CD4-positive, alpha-beta T cell (primary cell): ENCODE measurements around the gene ZNF714. TPM values are rescaled to one million over a fixed set of nuclear protein-coding genes. Genes with fewer than 3 reads are reported as not detected.
A peak's percentile ranks its signal among the peaks of the same experiment; 100 is the strongest.

Experiments
- ATAC-seq: fragments of 200-7000 bp; cut with Tn5 transposase; one replicate; pipeline ENCODE4 v1.10.0; 2022; ENCODE audit warnings: mild to moderate bottlenecking; ENCODE audit not compliant: poor library complexity
- CTCF ChIA-PET: fragments of 350-600 bp; sonication (Branson Sonifier 250); formaldehyde crosslinking; loops from one replicate; lab custom pipeline; 2021; ENCODE audit warnings: antibody characterized with exemption, inconsistent platforms; lab: Charles Lee
- POLR2A ChIA-PET: fragments of 350-600 bp; sonication (Branson Sonifier 250); formaldehyde crosslinking; loops from one replicate; lab custom pipeline; 2021; ENCODE audit warnings: antibody characterized with exemption, inconsistent platforms; lab: Charles Lee
- DNase-seq, 14 experiments: peaks; one replicate each; pipeline ENCODE4 v3.0.0-alpha.2; 2013 to 2020; ENCODE audit warnings: mixed read lengths in 2 of 14
- H3K27ac ChIP-seq, 2 donors: one replicate each; pipeline versions ENCODE4 v1.5.1 to v1.7.0; 2013; ENCODE audit warnings: low read length in 2 of 2, low read depth in 1 of 2, mild to moderate bottlenecking in 1 of 2
- H3K27me3 ChIP-seq, 2 experiments: 1 replicate in 1 of 2; 2 replicates in 1 of 2; pipeline versions ENCODE4 v1.6.1 to v1.7.0; 2013; ENCODE audit warnings: low read length in 2 of 2, control low read depth in 1 of 2, mild to moderate bottlenecking in 1 of 2, moderate library complexity in 1 of 2; ENCODE audit not compliant: insufficient read depth in 2 of 2, control insufficient read depth in 1 of 2
- H3K36me3 ChIP-seq: one replicate; pipeline ENCODE4 v1.6.1; 2013; ENCODE audit warnings: low read length, control low read depth; ENCODE audit not compliant: insufficient read depth
- H3K4me1 ChIP-seq: one replicate; pipeline ENCODE4 v1.6.1; 2013; ENCODE audit warnings: low read length, control low read depth; ENCODE audit not compliant: insufficient read depth
- H3K4me3 ChIP-seq: one replicate; pipeline ENCODE4 v1.5.1; 2013; ENCODE audit warnings: mild to moderate bottlenecking, low read length, moderate library complexity
- H3K9me3 ChIP-seq, 2 experiments: 1 replicate in 1 of 2; 2 replicates in 1 of 2; pipeline versions ENCODE4 v1.6.1 to v1.7.0; 2013; ENCODE audit warnings: low read length in 2 of 2, mild to moderate bottlenecking in 2 of 2, control low read depth in 1 of 2, moderate library complexity in 1 of 2; ENCODE audit not compliant: control insufficient read depth in 1 of 2, insufficient read depth in 1 of 2
- H3K27ac Mint-ChIP-seq: one replicate; pipeline ENCODE4 v1.8.0; 2020; ENCODE audit warnings: mixed read lengths
- H3K27me3 Mint-ChIP-seq: one replicate; pipeline ENCODE4 v1.8.0; 2021; ENCODE audit warnings: mixed read lengths
- H3K36me3 Mint-ChIP-seq: one replicate; pipeline ENCODE4 v1.8.0; 2021; ENCODE audit warnings: low read depth, mixed read lengths
- H3K4me1 Mint-ChIP-seq: one replicate; pipeline ENCODE4 v1.8.0; 2021; ENCODE audit warnings: low read depth, mixed read lengths
- H3K4me3 Mint-ChIP-seq: one replicate; pipeline ENCODE4 v1.8.0; 2020; ENCODE audit warnings: mild to moderate bottlenecking, mixed read lengths
- H3K9me3 Mint-ChIP-seq: one replicate; pipeline ENCODE4 v1.8.0; 2020; ENCODE audit warnings: mixed read lengths
- CTCF ChIP-seq: fragments of 200-600 bp; IDR thresholded peaks from one replicate; pipeline ENCODE4 v1.8.0; 2022; ENCODE audit warnings: antibody characterized with exemption, mild to moderate bottlenecking
- intact Hi-C, 2 experiments: fragments of 100-400 bp; cut with DNase I in 1 of 2; cut with micrococcal nuclease in 1 of 2; formaldehyde crosslinking; loops; one replicate each; pipeline versions ENCODE4 v1.15.1 to v1.9.0; 2023 to 2025; cut with DNase I, micrococcal nuclease
- total RNA-seq, 174 experiments: library from RNA in 2 of 174; stranded (reverse) in 2 of 174; gene quantifications; one replicate each; pipeline ENCODE4 v1.2.3 and lab custom pipeline; 2021 to 2026

The ZNF714 gene
- total RNA-seq, 2 experiments from 2014 or later = 8.0 to 10.0 TPM

- CTCF ChIA-PET = no interaction called here
Measured at GRCh38 chr19:21084343-21084742, 2.3 kb downstream of the ZNF714 start.

GRCh38 chr19:21087871-21088270 lies 5.9 kb downstream of the ZNF714 start:
- no peak overlapping the region for H3K27ac ChIP-seq
- H3K27me3 Mint-ChIP-seq = no peaks in the 10 kb centered on the region
- no peaks in the 10 kb centered on the region for H3K9me3 Mint-ChIP-seq
- no peaks in the 10 kb centered on the region for H3K27me3 ChIP-seq
- H3K4me1 Mint-ChIP-seq = no peaks in the 10 kb centered on the region
- H3K4me3 ChIP-seq = no peak overlapping the region
- ATAC-seq (no peak), DNase-seq (no peak)
- ChIA-PET POLR2A (no interaction called here), CTCF (no interaction called here)
- no peaks in the 10 kb centered on the region for H3K36me3 ChIP-seq
- H3K9me3 ChIP-seq = no peaks in the 10 kb centered on the region
- peaks cover 4% of the 10 kb centered on the region for H3K4me1 ChIP-seq
- no peak overlapping the region for H3K27ac Mint-ChIP-seq
- intact Hi-C loops = loop anchor here in 1 of 2 experiments (2.0 kb wide), 1 partner anchor 63 kb away; no protein-coding TSS in a partner anchor
- TF ChIP-seq CTCF = no peak
- no peak overlapping the region for H3K4me3 Mint-ChIP-seq
- peaks cover 23% of the 10 kb centered on the region for H3K36me3 Mint-ChIP-seq

More at GRCh38 chr19:21084343-21084742, 2.3 kb downstream of the ZNF714 start:
- Mint-ChIP-seq H3K4me1 (peaks cover 4% of the 10 kb centered on the region), H3K27me3 (no peaks in the 10 kb centered on the region), H3K9me3 (no peaks in the 10 kb centered on the region), H3K27ac (no peak overlapping the region), H3K4me3 (peak overlapping the region; percentile 20), H3K36me3 (peaks cover 35% of the 10 kb centered on the region)
- ATAC-seq = no peak
- intact Hi-C loops = loop anchor here (2.0 to 5.0 kb wide), 2 partner anchors 60 to 62 kb away; partner anchors contain the start of gene ZNF430 (in 2 of the 2)
- no peak overlapping the region for H3K4me3 ChIP-seq
- H3K9me3 ChIP-seq = no peaks in the 10 kb centered on the region
- POLR2A ChIA-PET = interaction anchor here (3.5 kb wide), 1 partner anchor 64 kb away, joined by 17 read pairs; the partner anchor contains the start of gene ZNF430
- H3K4me1 ChIP-seq = peaks cover 10% of the 10 kb centered on the region
- no peak for DNase-seq
- H3K36me3 ChIP-seq = no peaks in the 10 kb centered on the region
- no peak overlapping the region for H3K27ac ChIP-seq
- TF ChIP-seq CTCF = no peak
- H3K27me3 ChIP-seq = no peaks in the 10 kb centered on the region

- H3K27me3 ChIP-seq = no peaks in the 10 kb centered on the region
- H3K27ac ChIP-seq = no peak overlapping the region
- H3K36me3 ChIP-seq = no peaks in the 10 kb centered on the region
- CTCF ChIA-PET = no interaction called here
- POLR2A ChIA-PET = no interaction called here
- H3K4me1 Mint-ChIP-seq = no peaks in the 10 kb centered on the region
- H3K4me1 ChIP-seq = no peaks in the 10 kb centered on the region
- no peaks in the 10 kb centered on the region for H3K9me3 ChIP-seq
- ATAC-seq (no peak), DNase-seq (no peak)
- no peaks in the 10 kb centered on the region for H3K9me3 Mint-ChIP-seq
- H3K4me3 Mint-ChIP-seq = no peak overlapping the region
- no peak for TF ChIP-seq CTCF
- intact Hi-C loops = no loop called here
- no peak overlapping the region for H3K27ac Mint-ChIP-seq
- peaks cover 21% of the 10 kb centered on the region for H3K36me3 Mint-ChIP-seq
- H3K27me3 Mint-ChIP-seq = no peaks in the 10 kb centered on the region
- no peak overlapping the region for H3K4me3 ChIP-seq
Measured at GRCh38 chr19:21092109-21092508, 10.1 kb downstream of the ZNF714 start.
